NOMO-1 (cell line): ENCODE results near the gene BYSL.

Experiments used
- DNase-seq, 2 experiments: peaks; one replicate each; lab custom pipeline; 2025; ENCODE audit not compliant: unreplicated experiment in 2 of 2; lab: John Stamatoyannopoulos, UW

Gene BYSL

GRCh38 chr6:41914869-41915530 is 6.3 kb upstream of the BYSL start:
- no peak for DNase-seq

- no peak for DNase-seq
Observed at GRCh38 chr6:41917528-41917927, 3.8 kb upstream of the BYSL start.

- DNase-seq = peak; percentile 43 to 45
Observed at GRCh38 chr6:41921712-41921998, 356 bp downstream of the BYSL start.

- no peak for DNase-seq
Observed at GRCh38 chr6:41922154-41922553, 855 bp downstream of the BYSL start.

GRCh38 chr6:41927253-41927652 is 6.0 kb downstream of the BYSL start:
- DNase-seq = no peak

- DNase-seq = no peak
Observed at GRCh38 chr6:41929924-41930323, 8.6 kb downstream of the BYSL start.

GRCh38 chr6:41931792-41932191 is 10.5 kb downstream of the BYSL start:
- DNase-seq = no peak

GRCh38 chr6:41932378-41932777 is 11.1 kb downstream of the BYSL start:
- no peak for DNase-seq

GRCh38 chr6:41934278-41935192 is 13.2 kb downstream of the BYSL start:
- DNase-seq = peak; percentile 31 to 46

- no peak for DNase-seq
Observed at GRCh38 chr6:41935193-41935574, 13.9 kb downstream of the BYSL start.

- DNase-seq = no peak
Observed at GRCh38 chr6:41935685-41936072, 14.4 kb downstream of the BYSL start.

- peak; percentile 94 to 99 for DNase-seq
Observed at GRCh38 chr6:41936073-41936837, 15.0 kb downstream of the BYSL start.

GRCh38 chr6:41937472-41937860 is 16.2 kb downstream of the BYSL start:
- DNase-seq = no peak

GRCh38 chr6:41937861-41938574 is 16.7 kb downstream of the BYSL start:
- DNase-seq = peak; percentile 93 to 94

- peak; percentile 49 to 52 for DNase-seq
Observed at GRCh38 chr6:41938590-41939175, 17.4 kb downstream of the BYSL start.

GRCh38 chr6:41939176-41939847 is 18.0 kb downstream of the BYSL start:
- peak; percentile 83 to 91 for DNase-seq

GRCh38 chr6:41939848-41940758 is 18.8 kb downstream of the BYSL start:
- DNase-seq = peak; percentile 23 to 50

GRCh38 chr6:41940759-41941279 is 19.5 kb downstream of the BYSL start:
- DNase-seq = peak; percentile 46 to 54
